Loucy (cell line): ENCODE measurements around the gene C2orf81.

Source experiments
- EZH2phosphoT487 ChIP-seq: fragments of 200-600 bp; IDR thresholded peaks from 2 replicates; pipeline ENCODE4 v1.6.1; 2018; ENCODE audit warnings: antibody characterized with exemption, mild to moderate bottlenecking, moderate library complexity, borderline replicate concordance
- TF ChIP-seq, protein P1 (sequence below): fragments of 200-600 bp; sonication (generic); conservative IDR thresholded peaks from 2 replicates; pipeline ENCODE4 v1.5.1; 2014; ENCODE audit warnings: mild to moderate bottlenecking, antibody characterized with exemption, low read length

DNA sequence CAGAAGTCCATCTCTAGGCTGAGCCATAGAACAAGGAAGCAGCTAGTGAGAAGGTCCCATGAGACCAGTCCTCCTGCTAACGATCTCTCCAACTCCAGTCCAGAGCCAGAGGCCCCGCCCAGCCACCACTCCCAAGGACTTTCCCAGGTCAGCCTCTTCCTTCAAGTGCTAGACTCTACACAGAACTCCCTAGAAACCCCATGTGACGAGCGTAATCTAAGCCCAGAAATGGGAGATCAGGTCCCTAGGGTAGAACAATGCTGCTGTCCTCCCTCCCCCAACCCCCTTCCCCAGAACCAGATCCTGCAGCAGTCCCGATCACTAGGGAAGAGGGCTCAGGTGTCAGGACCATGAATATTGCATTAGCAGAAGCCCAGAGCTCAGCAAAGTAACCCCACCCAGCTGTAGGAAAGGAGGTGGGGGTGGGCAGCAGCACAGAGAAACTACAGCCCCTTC, 48.2 kb downstream of the C2orf81 start:
- TF ChIP-seq, protein P1, sequence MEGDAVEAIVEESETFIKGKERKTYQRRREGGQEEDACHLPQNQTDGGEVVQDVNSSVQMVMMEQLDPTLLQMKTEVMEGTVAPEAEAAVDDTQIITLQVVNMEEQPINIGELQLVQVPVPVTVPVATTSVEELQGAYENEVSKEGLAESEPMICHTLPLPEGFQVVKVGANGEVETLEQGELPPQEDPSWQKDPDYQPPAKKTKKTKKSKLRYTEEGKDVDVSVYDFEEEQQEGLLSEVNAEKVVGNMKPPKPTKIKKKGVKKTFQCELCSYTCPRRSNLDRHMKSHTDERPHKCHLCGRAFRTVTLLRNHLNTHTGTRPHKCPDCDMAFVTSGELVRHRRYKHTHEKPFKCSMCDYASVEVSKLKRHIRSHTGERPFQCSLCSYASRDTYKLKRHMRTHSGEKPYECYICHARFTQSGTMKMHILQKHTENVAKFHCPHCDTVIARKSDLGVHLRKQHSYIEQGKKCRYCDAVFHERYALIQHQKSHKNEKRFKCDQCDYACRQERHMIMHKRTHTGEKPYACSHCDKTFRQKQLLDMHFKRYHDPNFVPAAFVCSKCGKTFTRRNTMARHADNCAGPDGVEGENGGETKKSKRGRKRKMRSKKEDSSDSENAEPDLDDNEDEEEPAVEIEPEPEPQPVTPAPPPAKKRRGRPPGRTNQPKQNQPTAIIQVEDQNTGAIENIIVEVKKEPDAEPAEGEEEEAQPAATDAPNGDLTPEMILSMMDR, result no peak
- no peak for TF ChIP-seq EZH2phosphoT487
